HCT116 (cell line): Measurements from ENCODE around the gene GPS2. TPM values are rescaled to one million over a fixed set of nuclear protein-coding genes. Genes with fewer than 3 reads are reported as not detected.

Experiments
- ATAC-seq: fragments of 200-7000 bp; cut with Tn5 transposase; 2 replicates; pipeline ENCODE4 v1.9.1; 2020; ENCODE audit warnings: mild to moderate bottlenecking, moderate library complexity
- BruUV-seq: library from RNA; stranded (reverse); fragments of 400-500 nt; replicated peaks from 2 replicates; lab custom pipeline; 2021; lab: Mats Ljungman, UMichigan
- CTCF ChIA-PET: fragments of 300-600 bp; sonication (Branson Sonifier 250); formaldehyde crosslinking; loops from one replicate; lab custom pipeline; 2021; ENCODE audit warnings: antibody characterized with exemption; lab: Charles Lee
- POLR2A ChIA-PET: fragments of 300-600, 350-600 bp; sonication (Branson Sonifier 250); formaldehyde crosslinking; loops from one replicate; lab custom pipeline; 2021; ENCODE audit warnings: antibody characterized with exemption; lab: Charles Lee
- RAD21 ChIA-PET, 2 experiments: fragments of 300-600 bp; sonication (Branson Sonifier 250); formaldehyde crosslinking; loops; one replicate each; lab custom pipeline; 2023; ENCODE audit warnings: low total read pairs in 2 of 2; ENCODE audit not compliant: uncharacterized antibody in 2 of 2, unreplicated experiment in 2 of 2, low non-redundant PET in 1 of 2; lab: Charles Lee
- DNase-seq: peaks from one replicate; pipeline ENCODE4 v3.0.0-alpha.2; 2010; ENCODE audit warnings: low read depth, low spot score
- H2AFZ ChIP-seq: fragments of 200-600 bp; shearing (Covaris generic), sonication (generic); 2 replicates; pipeline ENCODE4 v1.6.1; 2017; ENCODE audit warnings: low read depth, mixed run types, mixed read lengths, antibody characterized with exemption, low read length; ENCODE audit not compliant: poor library complexity, severe bottlenecking
- H3K27ac ChIP-seq: 2 replicates; pipeline ENCODE4 v1.5.1; 2012; ENCODE audit warnings: low read depth, low read length
- H3K27me3 ChIP-seq: fragments of 200-600 bp; sonication (generic); 2 replicates; pipeline ENCODE4 v1.6.1; 2016; ENCODE audit warnings: mixed run types, low read length, mixed read lengths; ENCODE audit not compliant: insufficient read depth
- H3K36me3 ChIP-seq, 2 experiments: fragments of 200-500 bp in 1 of 2; fragments of 200-600 bp in 1 of 2; sonication (Bioruptor generic) in 1 of 2; sonication (generic) in 1 of 2; 2 replicates each; pipeline versions ENCODE4 v1.5.1 to v1.6.1; 2014 to 2016; ENCODE audit warnings: low read length in 2 of 2, inconsistent platforms in 1 of 2, mixed read lengths in 1 of 2, mixed run types in 1 of 2; ENCODE audit not compliant: insufficient read depth in 2 of 2, control insufficient read depth in 1 of 2
- H3K4me1 ChIP-seq, 2 experiments: fragments of 200-600 bp in 1 of 2; sonication (generic) in 1 of 2; 2 replicates each; pipeline versions ENCODE4 v1.5.1 to v1.6.1; 2012 to 2017; ENCODE audit warnings: low read length in 2 of 2, inconsistent platforms in 1 of 2, mild to moderate bottlenecking in 1 of 2, mixed read lengths in 1 of 2, mixed run types in 1 of 2, moderate library complexity in 1 of 2; ENCODE audit not compliant: insufficient read depth in 2 of 2, control insufficient read depth in 1 of 2
- H3K4me2 ChIP-seq: fragments of 200-600 bp; sonication (generic); 2 replicates; pipeline ENCODE4 v1.6.1; 2017; ENCODE audit warnings: mixed run types, low read length, mixed read lengths
- H3K4me3 ChIP-seq, 2 experiments: fragments of 200-600 bp in 1 of 2; sonication (generic) in 1 of 2; replicated peaks in 1 of 2; 2 replicates each; pipeline ENCODE4 v1.5.1; 2011 to 2016; ENCODE audit warnings: low read length in 2 of 2, control low read depth in 1 of 2, low read depth in 1 of 2, mild to moderate bottlenecking in 1 of 2, mixed read lengths in 1 of 2, mixed run types in 1 of 2
- H3K79me2 ChIP-seq: fragments of 200-600 bp; sonication (generic); 2 replicates; pipeline ENCODE4 v1.6.1; 2017; ENCODE audit warnings: mild to moderate bottlenecking, mixed run types, low read length, moderate library complexity, mixed read lengths; ENCODE audit not compliant: insufficient read depth
- H3K9ac ChIP-seq: fragments of 200-600 bp; sonication (generic); 2 replicates; pipeline ENCODE4 v1.6.1; 2016; ENCODE audit warnings: low read length, mixed read lengths
- H3K9me2 ChIP-seq: fragments of 200-600 bp; sonication (generic), shearing (Covaris generic); 2 replicates; pipeline ENCODE4 v1.6.1; 2017; ENCODE audit warnings: mixed run types, mild to moderate bottlenecking, moderate library complexity; ENCODE audit not compliant: insufficient read depth
- H3K9me3 ChIP-seq, 2 experiments: fragments of 200-500 bp in 1 of 2; fragments of 200-600 bp in 1 of 2; sonication (Bioruptor generic) in 1 of 2; sonication (generic) in 1 of 2; 2 replicates each; pipeline ENCODE4 v1.6.1; 2014 to 2017; ENCODE audit warnings: low read length in 2 of 2, mixed read lengths in 2 of 2, inconsistent platforms in 1 of 2, low read depth in 1 of 2, mild to moderate bottlenecking in 1 of 2, mixed run types in 1 of 2, moderate library complexity in 1 of 2; ENCODE audit not compliant: control insufficient read depth in 1 of 2, insufficient read depth in 1 of 2
- H4K20me1 ChIP-seq: fragments of 200-600 bp; sonication (generic), shearing (Covaris generic); 2 replicates; pipeline ENCODE4 v1.6.1; 2017; ENCODE audit warnings: mixed run types, mild to moderate bottlenecking, moderate library complexity; ENCODE audit not compliant: insufficient read depth
- ATF3 ChIP-seq: IDR thresholded peaks from 2 replicates; pipeline ENCODE4 v1.6.1; 2012
- CBX3 ChIP-seq: IDR thresholded peaks from 2 replicates; pipeline ENCODE4 v1.6.1; 2012; ENCODE audit warnings: low read depth
- CTCF ChIP-seq, 3 experiments: fragments of 200-600 bp in 1 of 3; sonication (generic) in 1 of 3; IDR thresholded peaks in 2 of 3; conservative IDR thresholded peaks in 1 of 3; 2 replicates each; pipeline ENCODE4 v1.5.1; 2012 to 2017; ENCODE audit warnings: low read depth in 2 of 3, low read length in 2 of 3, antibody characterized with exemption in 1 of 3, borderline replicate concordance in 1 of 3, control low read depth in 1 of 3, mild to moderate bottlenecking in 1 of 3, mixed read lengths in 1 of 3, mixed run types in 1 of 3, moderate library complexity in 1 of 3; ENCODE audit not compliant: insufficient read depth in 1 of 3
- EZH2phosphoT487 ChIP-seq: fragments of 200-600 bp; IDR thresholded peaks from 2 replicates; pipeline ENCODE4 v1.6.1; 2018; ENCODE audit warnings: antibody characterized with exemption, borderline replicate concordance
- JUND ChIP-seq: IDR thresholded peaks from 2 replicates; pipeline ENCODE4 v1.6.1; 2012
- MAX ChIP-seq: IDR thresholded peaks from 2 replicates; pipeline ENCODE4 v1.6.1; 2012
- POLR2A ChIP-seq: IDR thresholded peaks from 2 replicates; pipeline ENCODE4 v1.7.0; 2011; ENCODE audit warnings: borderline replicate concordance; ENCODE audit not compliant: insufficient read depth, insufficient read length; ENCODE audit errors: extremely low read depth
- POLR2AphosphoS5 ChIP-seq: IDR thresholded peaks from 2 replicates; pipeline ENCODE4 v1.6.1; 2011; ENCODE audit warnings: mild to moderate bottlenecking, low read depth, low read length, moderate library complexity
- RAD21 ChIP-seq: IDR thresholded peaks from 2 replicates; pipeline ENCODE4 v1.6.1; 2012; ENCODE audit warnings: low read depth, mild to moderate bottlenecking
- REST ChIP-seq: IDR thresholded peaks from 2 replicates; pipeline ENCODE4 v1.6.1; 2012; ENCODE audit warnings: low read depth
- SIN3A ChIP-seq: IDR thresholded peaks from 2 replicates; pipeline ENCODE4 v1.6.1; 2012; ENCODE audit warnings: low read depth
- SRF ChIP-seq: IDR thresholded peaks from 2 replicates; pipeline ENCODE4 v1.6.1; 2012; ENCODE audit warnings: low read depth
- YY1 ChIP-seq: IDR thresholded peaks from 2 replicates; pipeline ENCODE4 v1.6.1; 2011; ENCODE audit warnings: low read length, low read depth, moderate library complexity, mild to moderate bottlenecking; ENCODE audit not compliant: insufficient replicate concordance; ENCODE audit errors: extremely low read depth
- intact Hi-C: fragments of 100-400 bp; cut with micrococcal nuclease; formaldehyde crosslinking; loops from 2 replicates; pipeline ENCODE4 v1.10.0; 2022
- total RNA-seq: library from RNA; stranded (reverse); gene quantifications from one replicate; pipeline ENCODE4 v1.2.1, GENCODE V29; 2021; ENCODE audit not compliant: unreplicated experiment

The GPS2 gene
- total RNA-seq, 1 experiment from 2014 or later: 61.3 TPM

- H3K9me2 ChIP-seq: no peaks in the 10 kb centered on the region
- no peak overlapping the region for H3K9ac ChIP-seq
- no peak overlapping the region for H3K4me3 ChIP-seq
- H4K20me1 ChIP-seq: 0 out of 2 replicates have a peak, but pooled peaks cover 4% of the 10 kb centered on the region
- peaks cover 13 to 39% of the 10 kb centered on the region in 2 experiments for H3K4me1 ChIP-seq
- DNase-seq (no peak), ATAC-seq (no peak)
- no peaks in the 10 kb centered on the region for H3K9me3 ChIP-seq
- H3K27ac ChIP-seq: no peak overlapping the region
- peaks cover 32% of the 10 kb centered on the region for H3K79me2 ChIP-seq
- no peak for TF ChIP-seq RAD21
- TF ChIP-seq SIN3A: no peak
- TF ChIP-seq YY1: no peak
- TF ChIP-seq POLR2AphosphoS5: no peak
- TF ChIP-seq ATF3: no peak
- no peak for TF ChIP-seq SRF
- no peak for TF ChIP-seq REST
- TF ChIP-seq EZH2phosphoT487: no peak
- no peak for TF ChIP-seq CTCF (IDR thresholded peaks at IDR 0.05 in 2 of 3, conservative IDR thresholded peaks at IDR 0.05 in 1 of 3; ENCODE audit: borderline replicate concordance in 1 of 3, insufficient read depth in 1 of 3, low read depth in 2 of 3, low read length in 2 of 3)
- TF ChIP-seq JUND: no peak
- no peak for TF ChIP-seq MAX
- TF ChIP-seq CBX3: no peak
- no peak for TF ChIP-seq POLR2A
- TF ChIP-seq, all 23 proteins: peak for 0
- H3K4me2 ChIP-seq: no peak overlapping the region
- no peaks in the 10 kb centered on the region for H3K36me3 ChIP-seq
- no peak overlapping the region for H2AFZ ChIP-seq
- CTCF ChIA-PET: interaction anchor here (0.9 to 1.3 kb wide), 4 partner anchors 19 to 303 kb away, joined by 3 to 4 read pairs (median 4); partner anchors contain the start of gene SLC2A4
- POLR2A ChIA-PET: interaction anchor here (0.7 kb wide), 1 partner anchor 209 kb away, joined by 4 read pairs; no protein-coding TSS in a partner anchor
- RAD21 ChIA-PET: no interaction called here
- intact Hi-C loops: no loop called here
- BruUV-seq: no TSS peak
- no peaks in the 10 kb centered on the region for H3K27me3 ChIP-seq
These were observed 33.5 kb upstream of the GPS2 start for GRCh38 chr17:7348478-7349242.
